Nephron progenitor cell (in vitro differentiated cells): ENCODE results near the gene BCKDK.
A peak's percentile ranks its signal among the peaks of the same experiment; 100 is the strongest.
"Not testable (repeated sequence)": the region's sequence is repeated elsewhere in the genome, so short reads cannot be mapped to it uniquely, and the experiment has no call there.

Source experiments
- DNase-seq: peaks from one replicate; pipeline ENCODE4 v3.0.0; 2021
- H3K27ac Mint-ChIP-seq: 2 replicates; pipeline ENCODE4 v1.8.0; 2021; ENCODE audit warnings: mild to moderate bottlenecking, moderate library complexity, mixed read lengths
- H3K27me3 Mint-ChIP-seq: 2 replicates; pipeline ENCODE4 v1.8.0; 2021; ENCODE audit warnings: mild to moderate bottlenecking, low read depth, mixed read lengths; ENCODE audit not compliant: poor library complexity
- H3K36me3 Mint-ChIP-seq: 2 replicates; pipeline ENCODE4 v1.8.0; 2021; ENCODE audit warnings: low read depth, mixed read lengths
- H3K4me1 Mint-ChIP-seq: 2 replicates; pipeline ENCODE4 v1.8.0; 2021; ENCODE audit warnings: mixed read lengths
- H3K4me3 Mint-ChIP-seq: 2 replicates; pipeline ENCODE4 v1.8.0; 2021; ENCODE audit warnings: mild to moderate bottlenecking, moderate library complexity, mixed read lengths
- H3K9me3 Mint-ChIP-seq: 2 replicates; pipeline ENCODE4 v1.8.0; 2021; ENCODE audit warnings: mild to moderate bottlenecking, moderate library complexity, mixed read lengths
- TF ChIP-seq, protein P1 (sequence below): fragments of 200-600 bp; sonication (generic); IDR thresholded peaks from 2 replicates; pipeline ENCODE4 v1.5.0; 2021; ENCODE audit warnings: antibody characterized with exemption

The BCKDK gene

GRCh38 chr16:31094424-31095120 lies 13.6 kb upstream of the BCKDK start, which contains the start of gene VKORC1:
Gene VKORC1, minus strand, starts transcription at chr16:31094797. Its CDS starts 68 bp downstream, at chr16:31094729.
- DNase-seq: peak; percentile 91
- TF ChIP-seq, protein P1, sequence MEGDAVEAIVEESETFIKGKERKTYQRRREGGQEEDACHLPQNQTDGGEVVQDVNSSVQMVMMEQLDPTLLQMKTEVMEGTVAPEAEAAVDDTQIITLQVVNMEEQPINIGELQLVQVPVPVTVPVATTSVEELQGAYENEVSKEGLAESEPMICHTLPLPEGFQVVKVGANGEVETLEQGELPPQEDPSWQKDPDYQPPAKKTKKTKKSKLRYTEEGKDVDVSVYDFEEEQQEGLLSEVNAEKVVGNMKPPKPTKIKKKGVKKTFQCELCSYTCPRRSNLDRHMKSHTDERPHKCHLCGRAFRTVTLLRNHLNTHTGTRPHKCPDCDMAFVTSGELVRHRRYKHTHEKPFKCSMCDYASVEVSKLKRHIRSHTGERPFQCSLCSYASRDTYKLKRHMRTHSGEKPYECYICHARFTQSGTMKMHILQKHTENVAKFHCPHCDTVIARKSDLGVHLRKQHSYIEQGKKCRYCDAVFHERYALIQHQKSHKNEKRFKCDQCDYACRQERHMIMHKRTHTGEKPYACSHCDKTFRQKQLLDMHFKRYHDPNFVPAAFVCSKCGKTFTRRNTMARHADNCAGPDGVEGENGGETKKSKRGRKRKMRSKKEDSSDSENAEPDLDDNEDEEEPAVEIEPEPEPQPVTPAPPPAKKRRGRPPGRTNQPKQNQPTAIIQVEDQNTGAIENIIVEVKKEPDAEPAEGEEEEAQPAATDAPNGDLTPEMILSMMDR: no peak
- Mint-ChIP-seq H3K4me3 (peak within 1 kb of the TSS; percentile 99), H3K9me3 (peaks cover 10% of the 10 kb centered on the region), H3K27me3 (peaks cover 7% of the 10 kb centered on the region), H3K36me3 (peaks cover 9% of the 10 kb centered on the region), H3K4me1 (peaks cover 24% of the 10 kb centered on the region), H3K27ac (peak within 1 kb of the TSS; percentile 88)

DNA sequence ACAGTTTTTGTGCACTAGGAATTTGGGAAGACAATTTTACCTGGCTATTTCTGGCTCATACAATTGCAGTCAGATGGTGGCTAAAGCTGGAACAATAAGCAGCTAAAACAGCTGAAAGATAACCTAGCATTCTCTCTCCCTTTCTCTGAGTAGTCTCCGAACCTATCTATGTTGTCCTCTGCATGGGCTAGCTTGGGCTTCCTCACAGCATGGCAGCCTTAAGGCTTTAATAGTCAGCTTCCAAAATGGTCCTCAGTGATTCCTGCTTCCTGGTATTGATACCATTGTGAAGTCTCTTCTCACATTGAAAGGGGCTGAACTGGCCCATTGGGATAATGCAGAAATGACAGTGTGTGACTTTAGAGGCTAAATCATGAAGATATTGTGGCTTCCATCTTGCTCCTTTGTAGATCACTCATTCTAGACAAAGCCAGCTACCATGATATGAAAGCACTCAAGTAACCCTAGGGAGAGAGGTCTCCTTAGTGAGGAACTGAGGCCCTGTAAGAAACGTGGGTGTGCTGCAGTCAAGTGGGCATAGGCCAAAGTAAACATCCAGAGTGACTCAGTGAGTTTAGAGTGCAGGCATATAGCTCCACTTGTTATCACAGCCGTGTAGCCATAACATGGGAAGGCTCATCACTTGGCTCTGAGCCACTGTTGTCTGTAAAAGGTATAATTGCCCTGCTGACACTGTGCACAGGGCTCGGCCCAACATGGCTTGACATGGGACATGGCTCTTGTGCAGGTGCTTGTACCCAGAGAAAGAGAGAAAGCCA lies 8.1 kb upstream of the BCKDK start:
- no peak overlapping the region for H3K4me3 Mint-ChIP-seq
- H3K9me3 Mint-ChIP-seq: peaks cover 21% of the 10 kb centered on the region

GRCh38 chr16:31100876-31101641 lies 7.1 kb upstream of the BCKDK start:
- H3K4me3 Mint-ChIP-seq, H3K27ac Mint-ChIP-seq: not testable (repeated sequence)
- peaks cover 18% of the 10 kb centered on the region for H3K9me3 Mint-ChIP-seq

More for the DNA sequence above, 8.1 kb upstream of the BCKDK start:
- Mint-ChIP-seq H3K27ac (no peak overlapping the region), H3K36me3 (no peaks in the 10 kb centered on the region), H3K27me3 (peaks cover 13% of the 10 kb centered on the region), H3K4me1 (peaks cover 9% of the 10 kb centered on the region)
- TF ChIP-seq, protein P1: no peak
- no peak for DNase-seq

DNA sequence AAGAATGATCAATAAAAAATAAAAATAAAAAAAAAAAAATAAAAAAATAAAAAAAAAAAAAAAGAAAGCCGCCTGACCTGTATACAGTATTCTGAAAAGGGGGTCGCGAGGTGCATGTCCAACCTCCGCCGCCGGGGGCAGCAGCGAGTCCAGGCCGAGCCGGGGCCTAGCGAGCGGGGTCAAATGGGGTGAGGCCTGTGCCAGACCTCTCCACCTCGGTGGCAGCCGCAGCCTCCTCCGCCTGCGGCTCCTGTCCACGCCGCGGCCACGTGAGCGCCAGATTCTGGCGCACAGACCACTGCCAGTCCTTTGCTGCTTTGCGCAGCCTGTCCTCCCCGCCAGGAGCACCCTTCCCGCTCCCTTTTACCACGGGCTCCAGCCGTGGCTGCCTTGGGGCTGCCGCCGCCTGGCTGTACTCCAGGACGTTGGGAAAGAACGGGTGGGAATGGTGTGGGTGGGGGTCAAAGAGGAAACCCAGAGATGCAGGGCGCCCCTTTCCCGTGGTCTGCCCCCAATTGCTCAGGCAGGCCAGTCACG lies 2.4 kb upstream of the BCKDK start:
- Mint-ChIP-seq H3K4me3 (no peak overlapping the region), H3K36me3 (peaks cover 10% of the 10 kb centered on the region), H3K27ac (no peak overlapping the region), H3K9me3 (peaks cover 9% of the 10 kb centered on the region), H3K27me3 (peaks cover 7% of the 10 kb centered on the region), H3K4me1 (peaks cover 25% of the 10 kb centered on the region)
- peak; percentile 86 for DNase-seq
- TF ChIP-seq, protein P1: peak; percentile 62

More at GRCh38 chr16:31100876-31101641, 7.1 kb upstream of the BCKDK start:
- peaks cover 13% of the 10 kb centered on the region for H3K27me3 Mint-ChIP-seq
- not testable (repeated sequence) for H3K36me3 Mint-ChIP-seq, DNase-seq, H3K4me1 Mint-ChIP-seq

DNA sequence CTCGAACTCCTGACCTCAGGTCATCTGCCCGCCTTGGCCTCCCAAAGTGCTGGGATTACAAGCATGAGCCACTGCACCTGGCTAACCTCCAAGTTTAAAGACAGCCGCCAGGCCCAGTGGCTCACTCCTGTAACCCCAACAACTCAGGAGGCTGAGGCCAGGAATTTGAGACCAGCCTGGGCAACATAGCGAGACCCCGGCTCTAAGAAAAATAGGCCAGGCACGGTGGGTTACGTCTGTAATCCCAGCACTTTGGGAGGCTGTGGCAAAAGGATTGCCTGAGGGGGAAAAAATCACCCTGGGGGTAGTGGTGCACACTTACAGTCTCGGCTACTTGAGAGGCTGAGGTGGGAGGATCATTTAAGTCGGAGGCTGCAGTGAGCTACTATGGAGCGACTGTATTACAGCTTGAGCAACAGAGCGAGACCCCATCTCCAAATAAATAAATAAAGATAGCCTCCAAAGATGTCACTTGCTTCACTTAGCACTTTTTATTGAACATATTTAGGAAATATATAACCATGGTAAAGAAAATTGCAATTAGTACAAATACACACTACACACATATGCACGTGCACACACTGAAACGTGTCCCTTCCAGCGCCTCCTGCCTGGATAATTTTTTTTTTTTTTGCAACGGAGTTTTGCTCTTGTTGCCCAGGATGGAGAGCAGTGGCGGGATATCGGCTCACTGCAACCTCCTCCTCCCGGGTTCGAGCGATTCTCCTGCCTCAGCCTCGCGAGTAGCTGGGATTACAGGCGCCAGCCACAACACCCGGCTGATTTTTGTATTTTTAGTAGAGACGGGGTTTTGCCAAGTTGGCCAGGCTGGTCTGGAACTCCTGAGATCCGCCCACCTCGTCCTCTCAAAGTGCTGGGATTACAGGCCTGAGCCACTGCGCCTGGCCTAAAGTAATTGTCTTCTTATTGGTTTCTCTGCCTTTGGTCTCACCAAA lies 1.4 kb upstream of the BCKDK start:
- Mint-ChIP-seq H3K36me3 (peaks cover 16% of the 10 kb centered on the region), H3K4me1 (peaks cover 20% of the 10 kb centered on the region), H3K27me3 (peaks cover 3% of the 10 kb centered on the region), H3K4me3 (peak overlapping the region; percentile 88), H3K27ac (peak overlapping the region; percentile 57), H3K9me3 (peaks cover 9% of the 10 kb centered on the region)
- no peak for DNase-seq
- TF ChIP-seq, protein P1: no peak
